GM10266 (cell line): Measurements from ENCODE around the gene PRKN.

Experiments used
- DNase-seq: peaks from one replicate; pipeline ENCODE4 v3.0.0; 2012; ENCODE audit errors: extremely low spot score
- CTCF ChIP-seq: IDR thresholded peaks from 2 replicates; pipeline ENCODE4 v1.5.1; 2012; ENCODE audit warnings: mild to moderate bottlenecking, low read depth; ENCODE audit not compliant: control insufficient read depth, insufficient read depth; ENCODE audit errors: missing control alignments

PRKN gene

DNA sequence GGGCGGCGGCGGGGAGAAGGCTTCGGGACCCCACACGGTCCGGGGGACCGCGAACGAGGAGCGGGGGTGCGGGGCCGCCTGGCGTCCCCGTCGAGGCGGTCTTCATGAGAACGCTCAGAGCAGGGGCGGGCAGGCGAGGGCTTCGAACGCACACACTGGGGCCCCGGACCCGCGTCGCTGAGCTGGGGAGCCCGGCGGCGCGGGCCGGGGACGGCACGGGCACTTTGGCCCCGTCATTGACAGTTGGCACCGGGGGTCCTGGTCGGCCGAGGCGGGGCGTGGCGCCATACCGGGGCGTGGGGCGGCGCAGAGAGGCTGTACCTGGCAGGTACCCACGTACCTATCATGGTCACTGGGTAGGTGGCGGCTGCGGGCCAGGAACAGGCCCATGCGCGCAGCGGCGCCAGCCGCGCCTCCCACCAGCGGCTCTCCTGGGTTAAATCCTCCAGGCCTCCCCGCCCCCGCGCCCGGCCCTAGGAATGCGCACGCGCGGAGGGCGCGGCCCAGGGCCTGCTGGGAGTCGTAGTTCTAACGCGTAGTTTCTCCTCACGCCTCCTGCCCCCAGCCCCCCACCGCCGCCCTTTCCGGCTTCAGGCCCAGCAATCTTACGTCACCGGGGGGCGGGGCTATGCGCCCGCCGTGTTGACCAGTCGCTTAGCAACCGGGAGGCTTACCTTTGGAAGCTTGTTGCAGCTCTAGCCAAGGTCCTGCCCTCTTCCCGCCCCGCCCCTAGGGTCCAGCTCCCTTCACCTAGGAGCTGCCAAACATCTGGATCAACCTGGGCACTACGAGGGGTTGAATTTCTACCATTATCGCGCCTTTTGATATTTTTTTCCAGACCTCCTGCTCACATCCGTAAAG is at the start of gene PRKN, which contains the start of gene PACRG:
Gene PRKN (minus strand): TSS at position 445 of the 861 bp plus-strand sequence.
Gene PACRG (plus strand): TSS at position 653 of the 861 bp plus-strand sequence.
- no peak for TF ChIP-seq CTCF
- peak; percentile 97 for DNase-seq

- DNase-seq = no peak
- TF ChIP-seq CTCF = no peak
These were observed 49.5 kb upstream of the PRKN start for GRCh38 chr6:162777091-162777490.

GRCh38 chr6:162773996-162774395 is 46.4 kb upstream of the PRKN start:
- TF ChIP-seq CTCF = no peak
- no peak for DNase-seq

GRCh38 chr6:162772466-162772865 is 44.9 kb upstream of the PRKN start:
- no peak for DNase-seq

GRCh38 chr6:162770955-162771354 is 43.4 kb upstream of the PRKN start:
- TF ChIP-seq CTCF = no peak
- no peak for DNase-seq

More at GRCh38 chr6:162772466-162772865, 44.9 kb upstream of the PRKN start:
- TF ChIP-seq CTCF = no peak

GRCh38 chr6:162770136-162770535 is 42.6 kb upstream of the PRKN start:
- DNase-seq = no peak
- TF ChIP-seq CTCF = no peak

- TF ChIP-seq CTCF = no peak
These were observed 26.2 kb upstream of the PRKN start for GRCh38 chr6:162753775-162754174.

More at GRCh38 chr6:162753775-162754174, 26.2 kb upstream of the PRKN start:
- DNase-seq = no peak
